ENCODE results near the gene TRMT10A. TPM values are rescaled to one million over a fixed set of nuclear protein-coding genes. Genes with fewer than 3 reads are reported as not detected.
A peak's percentile ranks its signal among the peaks of the same experiment; 100 is the strongest.

TRMT10A gene
- total and polyA plus RNA-seq, 10 of the 15 experiments (the other 5 are each of a cell fraction or from before 2014, with no cell fraction given): 4.5 to 13.4 (median 9.2) TPM

GRCh38 chr4:99593781-99594641 lies 30.2 kb upstream of the TRMT10A start:
- RAD21 ChIA-PET (ENCODE audit: unreplicated experiment): interaction anchor here (0.7 to 1.2 kb wide), 2 partner anchors 21 to 230 kb away, joined by 3 read pairs; no protein-coding TSS in a partner anchor
- WGBS (ENCODE audit: insufficient coverage, insufficient replicate concordance, low lambda C conversion rate, missing lambda C conversion rate): 34% methylated on average over 4 of the region's 4 CpGs
- no peaks in the 10 kb centered on the region for H3K9me3 ChIP-seq (replicated peaks; ENCODE audit: control insufficient read depth, insufficient read depth, low read length)
- no peaks in the 10 kb centered on the region for H3K79me2 ChIP-seq (ENCODE audit: control insufficient read depth, insufficient read depth, low read length)
- SMC1A ChIA-PET (ENCODE audit: uncharacterized antibody, unreplicated experiment): interaction anchor here (0.7 to 1.6 kb wide), 2 partner anchors 19 to 21 kb away, joined by 3 to 7 read pairs; no protein-coding TSS in a partner anchor
- CTCF ChIA-PET: interaction anchor here (1.1 to 1.6 kb wide), 4 partner anchors 10 to 21 kb away, joined by 3 to 6 read pairs (median 4); no protein-coding TSS in a partner anchor
- H3K4me3 ChIP-seq: no peak overlapping the region
- intact Hi-C loops (cut with micrococcal nuclease; ENCODE audit: unreplicated experiment): no loop called here
- no peak overlapping the region for H3K4me2 ChIP-seq (ENCODE audit: control insufficient read depth, insufficient read depth)
- no peaks in the 10 kb centered on the region for H3K36me3 ChIP-seq (ENCODE audit: control insufficient read depth in 2 of 2, insufficient read depth in 2 of 2, low read length in 1 of 2)
- FAIRE-seq: no peak
- TF ChIP-seq STAT3 (IDR thresholded peaks at IDR 0.05; ENCODE audit: low read depth, low read length): no peak
- TF ChIP-seq DPF2 (IDR thresholded peaks at IDR 0.05): no peak
- TF ChIP-seq SP1 (IDR thresholded peaks at IDR 0.05; ENCODE audit: low read depth, low read length): no peak
- TF ChIP-seq TAF1 (IDR thresholded peaks at IDR 0.05; ENCODE audit: borderline replicate concordance, low read depth, low read length): no peak
- no peak for TF ChIP-seq BRCA1 (IDR thresholded peaks at IDR 0.05; ENCODE audit: low read depth, low read length)
- TF ChIP-seq RCOR1 (conservative IDR thresholded peaks at IDR 0.05; ENCODE audit: low read depth, low read length): no peak
- no peak for TF ChIP-seq IKZF2 (IDR thresholded peaks at IDR 0.05)
- TF ChIP-seq BCLAF1 (IDR thresholded peaks at IDR 0.05): no peak
- no peak for TF ChIP-seq TCF7 (IDR thresholded peaks at IDR 0.05; ENCODE audit: borderline replicate concordance)
- TF ChIP-seq SREBF1 (IDR thresholded peaks at IDR 0.05; ENCODE audit: low read length): no peak
- no peak for TF ChIP-seq CEBPB (IDR thresholded peaks at IDR 0.05; ENCODE audit: borderline replicate concordance in 1 of 2, low read depth in 2 of 2, low read length in 2 of 2)
- TF ChIP-seq EGR1 (IDR thresholded peaks at IDR 0.05; ENCODE audit: borderline replicate concordance in 1 of 2, low read depth in 2 of 2, low read length in 2 of 2): no peak
- no peak for TF ChIP-seq MEF2B (IDR thresholded peaks at IDR 0.05; ENCODE audit: partially characterized antibody, poor library complexity, severe bottlenecking)
- no peak for TF ChIP-seq NFYA (IDR thresholded peaks at IDR 0.05; ENCODE audit: borderline replicate concordance, low read depth, low read length)
- no peak for TF ChIP-seq RB1 (IDR thresholded peaks at IDR 0.05; ENCODE audit: borderline replicate concordance)
- no peak for TF ChIP-seq PBX3 (IDR thresholded peaks at IDR 0.05; ENCODE audit: insufficient replicate concordance, low read depth, low read length)
- no peak for TF ChIP-seq ZNF217 (IDR thresholded peaks at IDR 0.05)
- no peak for TF ChIP-seq ATF7 (IDR thresholded peaks at IDR 0.05; ENCODE audit: low read depth)
- TF ChIP-seq FOS (IDR thresholded peaks at IDR 0.05; ENCODE audit: borderline replicate concordance, extremely low read depth, insufficient read length): no peak
- no peak overlapping the region for H3K27ac ChIP-seq (ENCODE audit: control insufficient read depth, insufficient read depth)
- no peak for DNase-seq (ENCODE audit: low read depth, low spot score)
- no peaks in the 10 kb centered on the region for H4K20me1 ChIP-seq (ENCODE audit: control insufficient read depth, insufficient read depth)
- peak; percentile 62 for ATAC-seq
- BruUV-seq (replicated peaks): no TSS peak
- in situ Hi-C loops (cut with MboI): no loop called here
- POLR2A ChIA-PET: no interaction called here
- H3K4me1 ChIP-seq (ENCODE audit: control insufficient read depth, insufficient read depth, low read length): no peaks in the 10 kb centered on the region
- no peak overlapping the region for H3K9ac ChIP-seq (ENCODE audit: control insufficient read depth, insufficient read depth, low read length)
- no peaks in the 10 kb centered on the region for H3K27me3 ChIP-seq (replicated peaks in 1 of 2; ENCODE audit: control insufficient read depth in 2 of 2, insufficient read depth in 2 of 2, low read length in 1 of 2)
- H2AFZ ChIP-seq (ENCODE audit: control insufficient read depth, low read depth, low read length): no peak overlapping the region
